HL-60 (cell line): ENCODE measurements around the gene FAM177B.

ENCODE experiments used
- DNase-seq, 2 experiments: peaks; one replicate each; pipeline ENCODE4 v3.0.0-alpha.2; 2010 to 2020; ENCODE audit warnings: low read depth in 1 of 2, low spot score in 1 of 2
- H3K27ac ChIP-seq: fragments of 250-450 bp; sonication (Bioruptor Pico); replicated peaks from 2 replicates; pipeline ENCODE4 v1.5.1; 2020; ENCODE audit warnings: mild to moderate bottlenecking, moderate library complexity
- H3K27me3 ChIP-seq: fragments of 250-450 bp; sonication (Bioruptor Pico); 2 replicates; pipeline ENCODE4 v1.5.1; 2021; ENCODE audit warnings: mild to moderate bottlenecking, moderate library complexity; ENCODE audit not compliant: insufficient read depth, poor library complexity, severe bottlenecking
- H3K4me3 ChIP-seq: replicated peaks from 2 replicates; pipeline ENCODE4 v1.5.1; 2011; ENCODE audit warnings: mild to moderate bottlenecking, control low read depth, low read length; ENCODE audit not compliant: insufficient read depth
- GABPA ChIP-seq: IDR thresholded peaks from 2 replicates; pipeline ENCODE4 v1.6.1; 2012; ENCODE audit warnings: low read depth
- POLR2AphosphoS5 ChIP-seq: IDR thresholded peaks from 2 replicates; pipeline ENCODE4 v1.6.1; 2012; ENCODE audit warnings: low read depth
- SPI1 ChIP-seq: IDR thresholded peaks from 2 replicates; pipeline ENCODE4 v1.6.1; 2012; ENCODE audit warnings: low read depth, mild to moderate bottlenecking, borderline replicate concordance
- TF ChIP-seq, protein P1 (sequence below): IDR thresholded peaks from one replicate; pipeline ENCODE4 v1.5.1; 2011; ENCODE audit warnings: low read length, control low read depth, inconsistent platforms; ENCODE audit not compliant: insufficient read depth
- TF ChIP-seq, protein P2 (sequence below): IDR thresholded peaks from 2 replicates; pipeline ENCODE4 v1.6.1; 2012; ENCODE audit warnings: low read depth; ENCODE audit not compliant: insufficient replicate concordance

Gene FAM177B

DNA sequence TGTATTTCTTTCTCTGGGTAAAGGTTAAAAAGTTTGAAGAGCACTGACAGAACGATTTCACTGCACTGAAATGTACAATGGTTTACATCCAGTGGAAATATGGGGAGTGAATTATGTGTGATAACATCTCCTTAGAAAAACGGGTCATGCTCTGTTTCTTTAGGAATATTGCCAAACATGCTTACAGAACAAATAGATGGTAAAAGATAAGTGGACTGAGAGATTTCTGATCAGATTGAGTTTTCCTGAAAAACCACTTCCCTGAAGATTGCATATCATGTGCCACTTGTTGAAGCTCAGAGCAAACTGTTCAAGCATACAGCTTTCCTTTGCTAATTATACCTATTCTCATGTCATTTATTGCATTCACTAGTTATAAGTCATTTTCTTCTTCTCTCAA, 47.9 kb downstream of the FAM177B start:
- TF ChIP-seq POLR2AphosphoS5 (no peak), GABPA (no peak), SPI1 (no peak)
- no peak for DNase-seq
- no peak overlapping the region for H3K4me3 ChIP-seq
- H3K27ac ChIP-seq: no peak overlapping the region
- H3K27me3 ChIP-seq: peaks cover 6% of the 10 kb centered on the region

DNA sequence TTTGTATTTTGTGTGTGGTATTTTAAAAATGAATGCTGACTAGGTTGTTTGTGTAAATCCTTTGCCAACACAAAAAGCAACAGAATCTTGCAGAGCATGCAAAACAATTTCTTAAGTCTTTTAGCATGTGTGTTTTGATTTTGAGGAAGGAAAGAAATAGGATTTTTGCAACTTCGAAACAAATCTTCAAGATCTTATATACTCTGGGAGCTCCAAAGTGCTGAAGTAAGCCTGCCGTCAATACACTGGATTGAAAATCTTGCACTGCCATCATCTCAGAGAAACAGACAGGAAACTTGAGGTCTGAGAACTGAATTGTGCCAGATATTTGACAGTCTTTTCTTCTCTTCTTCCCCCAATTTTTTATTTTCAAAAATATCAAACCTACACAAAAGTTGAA, 48.5 kb downstream of the FAM177B start:
- peaks cover 6% of the 10 kb centered on the region for H3K27me3 ChIP-seq
- H3K27ac ChIP-seq: no peak overlapping the region
- no peak overlapping the region for H3K4me3 ChIP-seq
- DNase-seq: no peak
- no peak for TF ChIP-seq POLR2AphosphoS5
- TF ChIP-seq, protein P1, sequence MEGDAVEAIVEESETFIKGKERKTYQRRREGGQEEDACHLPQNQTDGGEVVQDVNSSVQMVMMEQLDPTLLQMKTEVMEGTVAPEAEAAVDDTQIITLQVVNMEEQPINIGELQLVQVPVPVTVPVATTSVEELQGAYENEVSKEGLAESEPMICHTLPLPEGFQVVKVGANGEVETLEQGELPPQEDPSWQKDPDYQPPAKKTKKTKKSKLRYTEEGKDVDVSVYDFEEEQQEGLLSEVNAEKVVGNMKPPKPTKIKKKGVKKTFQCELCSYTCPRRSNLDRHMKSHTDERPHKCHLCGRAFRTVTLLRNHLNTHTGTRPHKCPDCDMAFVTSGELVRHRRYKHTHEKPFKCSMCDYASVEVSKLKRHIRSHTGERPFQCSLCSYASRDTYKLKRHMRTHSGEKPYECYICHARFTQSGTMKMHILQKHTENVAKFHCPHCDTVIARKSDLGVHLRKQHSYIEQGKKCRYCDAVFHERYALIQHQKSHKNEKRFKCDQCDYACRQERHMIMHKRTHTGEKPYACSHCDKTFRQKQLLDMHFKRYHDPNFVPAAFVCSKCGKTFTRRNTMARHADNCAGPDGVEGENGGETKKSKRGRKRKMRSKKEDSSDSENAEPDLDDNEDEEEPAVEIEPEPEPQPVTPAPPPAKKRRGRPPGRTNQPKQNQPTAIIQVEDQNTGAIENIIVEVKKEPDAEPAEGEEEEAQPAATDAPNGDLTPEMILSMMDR: no peak
- TF ChIP-seq SPI1: no peak
- TF ChIP-seq, protein P2, sequence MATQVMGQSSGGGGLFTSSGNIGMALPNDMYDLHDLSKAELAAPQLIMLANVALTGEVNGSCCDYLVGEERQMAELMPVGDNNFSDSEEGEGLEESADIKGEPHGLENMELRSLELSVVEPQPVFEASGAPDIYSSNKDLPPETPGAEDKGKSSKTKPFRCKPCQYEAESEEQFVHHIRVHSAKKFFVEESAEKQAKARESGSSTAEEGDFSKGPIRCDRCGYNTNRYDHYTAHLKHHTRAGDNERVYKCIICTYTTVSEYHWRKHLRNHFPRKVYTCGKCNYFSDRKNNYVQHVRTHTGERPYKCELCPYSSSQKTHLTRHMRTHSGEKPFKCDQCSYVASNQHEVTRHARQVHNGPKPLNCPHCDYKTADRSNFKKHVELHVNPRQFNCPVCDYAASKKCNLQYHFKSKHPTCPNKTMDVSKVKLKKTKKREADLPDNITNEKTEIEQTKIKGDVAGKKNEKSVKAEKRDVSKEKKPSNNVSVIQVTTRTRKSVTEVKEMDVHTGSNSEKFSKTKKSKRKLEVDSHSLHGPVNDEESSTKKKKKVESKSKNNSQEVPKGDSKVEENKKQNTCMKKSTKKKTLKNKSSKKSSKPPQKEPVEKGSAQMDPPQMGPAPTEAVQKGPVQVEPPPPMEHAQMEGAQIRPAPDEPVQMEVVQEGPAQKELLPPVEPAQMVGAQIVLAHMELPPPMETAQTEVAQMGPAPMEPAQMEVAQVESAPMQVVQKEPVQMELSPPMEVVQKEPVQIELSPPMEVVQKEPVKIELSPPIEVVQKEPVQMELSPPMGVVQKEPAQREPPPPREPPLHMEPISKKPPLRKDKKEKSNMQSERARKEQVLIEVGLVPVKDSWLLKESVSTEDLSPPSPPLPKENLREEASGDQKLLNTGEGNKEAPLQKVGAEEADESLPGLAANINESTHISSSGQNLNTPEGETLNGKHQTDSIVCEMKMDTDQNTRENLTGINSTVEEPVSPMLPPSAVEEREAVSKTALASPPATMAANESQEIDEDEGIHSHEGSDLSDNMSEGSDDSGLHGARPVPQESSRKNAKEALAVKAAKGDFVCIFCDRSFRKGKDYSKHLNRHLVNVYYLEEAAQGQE: no peak
- no peak for TF ChIP-seq GABPA

DNA sequence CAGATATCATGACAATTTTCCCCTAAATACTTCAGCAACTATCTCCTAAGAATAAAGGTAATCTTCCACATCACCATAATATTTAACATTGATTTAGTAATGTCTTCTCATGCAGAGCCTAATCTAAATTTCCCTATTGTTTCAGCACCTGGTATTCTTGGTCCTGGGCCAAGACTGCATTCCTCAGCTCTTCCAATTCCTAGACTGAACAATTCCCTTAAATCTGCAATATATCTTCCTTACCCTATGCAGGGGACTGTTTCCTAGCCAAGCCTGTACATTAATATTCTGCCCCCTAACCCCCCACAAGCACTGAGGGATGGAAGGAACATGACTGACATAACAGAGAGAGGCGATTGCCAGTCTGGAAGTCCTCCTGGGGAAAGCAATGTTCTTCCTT, 49.1 kb downstream of the FAM177B start:
- TF ChIP-seq SPI1: no peak
- TF ChIP-seq, protein P2: no peak
- no peak for TF ChIP-seq POLR2AphosphoS5
- TF ChIP-seq GABPA: no peak
- TF ChIP-seq, protein P1: no peak
- DNase-seq: no peak
- Histone ChIP-seq H3K27ac (no peak overlapping the region), H3K27me3 (peaks cover 6% of the 10 kb centered on the region), H3K4me3 (no peak overlapping the region)

DNA sequence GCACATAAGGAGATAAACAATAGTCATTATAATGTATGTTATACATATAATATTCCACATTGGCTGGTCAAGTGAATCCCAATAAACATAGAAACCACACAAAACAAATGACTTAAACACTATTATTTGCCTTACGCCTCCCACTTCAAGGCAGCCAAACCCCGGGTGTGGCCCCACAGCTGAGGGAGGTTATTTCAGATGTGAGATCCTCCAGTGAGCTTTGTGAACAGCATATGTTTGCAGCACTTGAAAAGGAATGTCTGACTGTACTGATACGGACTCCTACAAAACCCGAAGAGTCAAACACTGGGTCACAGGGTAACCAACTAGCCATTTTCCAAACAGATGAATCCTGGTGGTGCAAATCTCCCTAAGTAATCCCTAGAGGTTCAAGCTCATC, 50.7 kb downstream of the FAM177B start:
- no peak overlapping the region for H3K4me3 ChIP-seq
- H3K27me3 ChIP-seq: peaks cover 6% of the 10 kb centered on the region
- no peak for DNase-seq
- H3K27ac ChIP-seq: no peak overlapping the region
- TF ChIP-seq POLR2AphosphoS5 (no peak), GABPA (no peak), SPI1 (no peak)
- TF ChIP-seq, protein P2: no peak
- TF ChIP-seq, protein P1: no peak
